GM10248 (cell line): Measurements from ENCODE around the gene DTX3.

ENCODE experiments used
- CTCF ChIA-PET: fragments of 300-600 bp; sonication (Branson Sonifier 250); formaldehyde crosslinking; extraction: SDS; loops from one replicate; lab custom pipeline; 2021; ENCODE audit warnings: antibody characterized with exemption; lab: Yijun Ruan, JAX
- POLR2A ChIA-PET: fragments of 350-650 bp; sonication (Branson Sonifier 250); formaldehyde crosslinking; extraction: SDS; loops from one replicate; lab custom pipeline; 2020; ENCODE audit warnings: antibody characterized with exemption; lab: Yijun Ruan, JAX
- DNase-seq: peaks from one replicate; pipeline ENCODE4 v3.0.0; 2012; ENCODE audit errors: extremely low spot score
- TF ChIP-seq, protein P1 (sequence below): IDR thresholded peaks from 2 replicates; pipeline ENCODE4 v1.5.1; 2012; ENCODE audit warnings: mild to moderate bottlenecking, low read depth; ENCODE audit errors: extremely low read depth, missing control alignments, control extremely low read depth

DTX3 gene

DNA sequence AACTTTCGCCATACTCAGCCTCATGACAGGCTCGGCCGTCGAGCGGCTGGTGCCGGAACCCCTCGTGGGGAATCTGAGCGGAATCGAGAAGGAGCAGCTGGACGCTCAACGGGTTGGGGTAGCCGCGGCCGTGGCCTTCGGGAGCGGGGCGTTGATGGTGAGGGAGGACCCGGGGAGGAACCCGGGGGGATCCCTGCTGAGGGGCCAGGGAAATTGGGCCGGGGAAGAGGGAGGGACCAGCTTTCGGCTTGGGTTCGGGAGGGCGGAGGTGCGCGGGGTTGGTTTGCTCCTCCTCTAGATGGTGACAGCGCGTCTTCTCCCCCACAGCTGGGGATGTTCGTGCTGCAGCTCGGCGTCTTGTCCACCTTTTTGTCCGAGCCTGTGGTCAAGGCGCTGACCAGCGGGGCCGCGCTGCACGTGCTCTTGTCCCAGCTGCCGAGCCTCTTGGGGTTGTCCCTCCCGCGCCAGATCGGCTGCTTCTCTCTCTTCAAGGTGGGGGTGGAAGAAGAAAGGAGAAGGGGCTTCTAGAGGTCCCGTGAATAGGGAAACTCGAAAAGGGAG lies 16.4 kb downstream of the DTX3 start:
- CTCF ChIA-PET: interaction anchor here (0.7 to 8.9 kb wide), 16 partner anchors 9 to 166 kb away, joined by 3 to 155 read pairs (median 6); partner anchors contain the start of genes ARHGEF25, B4GALNT1, GLI1 and INHBE
- POLR2A ChIA-PET: no interaction called here

DNA sequence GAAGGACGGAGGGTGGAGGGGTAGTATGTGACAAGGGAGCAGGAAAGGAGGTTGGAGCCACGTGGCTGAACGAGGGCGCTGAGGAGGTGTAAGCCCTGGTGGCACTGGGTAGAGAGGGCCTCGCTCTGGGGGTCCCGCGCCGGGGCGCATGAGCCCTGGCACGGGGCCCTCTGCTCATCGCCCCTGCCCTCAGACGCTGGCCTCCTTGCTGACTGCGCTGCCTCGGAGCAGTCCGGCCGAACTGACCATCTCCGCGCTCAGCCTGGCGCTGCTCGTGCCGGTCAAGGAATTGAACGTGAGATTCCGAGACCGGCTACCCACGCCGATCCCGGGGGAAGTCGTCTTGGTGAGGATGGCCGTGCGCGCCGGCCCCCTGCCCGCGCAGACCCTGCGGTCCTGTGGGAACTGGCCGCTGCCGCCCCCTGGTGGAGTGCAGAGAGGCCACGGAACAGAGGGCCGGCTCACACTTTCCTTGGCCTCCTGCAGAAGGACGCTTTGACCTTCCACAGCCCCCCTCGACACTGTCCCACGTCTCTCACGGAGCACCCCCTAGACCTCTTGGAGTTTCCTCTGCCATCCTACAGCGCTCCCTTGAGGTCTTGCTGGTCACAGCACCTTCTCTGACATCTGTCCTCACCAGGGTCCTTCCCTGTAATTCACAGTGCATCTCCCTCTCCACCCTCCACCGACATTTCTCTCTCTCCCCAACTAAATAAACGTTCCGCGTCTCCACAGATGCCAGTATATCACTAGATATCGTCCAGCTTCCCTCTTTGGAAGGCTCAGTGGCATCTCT lies 17.1 kb downstream of the DTX3 start:
- POLR2A ChIA-PET: no interaction called here
- TF ChIP-seq, protein P1, sequence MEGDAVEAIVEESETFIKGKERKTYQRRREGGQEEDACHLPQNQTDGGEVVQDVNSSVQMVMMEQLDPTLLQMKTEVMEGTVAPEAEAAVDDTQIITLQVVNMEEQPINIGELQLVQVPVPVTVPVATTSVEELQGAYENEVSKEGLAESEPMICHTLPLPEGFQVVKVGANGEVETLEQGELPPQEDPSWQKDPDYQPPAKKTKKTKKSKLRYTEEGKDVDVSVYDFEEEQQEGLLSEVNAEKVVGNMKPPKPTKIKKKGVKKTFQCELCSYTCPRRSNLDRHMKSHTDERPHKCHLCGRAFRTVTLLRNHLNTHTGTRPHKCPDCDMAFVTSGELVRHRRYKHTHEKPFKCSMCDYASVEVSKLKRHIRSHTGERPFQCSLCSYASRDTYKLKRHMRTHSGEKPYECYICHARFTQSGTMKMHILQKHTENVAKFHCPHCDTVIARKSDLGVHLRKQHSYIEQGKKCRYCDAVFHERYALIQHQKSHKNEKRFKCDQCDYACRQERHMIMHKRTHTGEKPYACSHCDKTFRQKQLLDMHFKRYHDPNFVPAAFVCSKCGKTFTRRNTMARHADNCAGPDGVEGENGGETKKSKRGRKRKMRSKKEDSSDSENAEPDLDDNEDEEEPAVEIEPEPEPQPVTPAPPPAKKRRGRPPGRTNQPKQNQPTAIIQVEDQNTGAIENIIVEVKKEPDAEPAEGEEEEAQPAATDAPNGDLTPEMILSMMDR: peak; percentile 95
- peak; percentile 83 for DNase-seq
- CTCF ChIA-PET: interaction anchor here (0.7 to 8.9 kb wide), 25 partner anchors 7 to 166 kb away, joined by 3 to 155 read pairs (median 5); partner anchors contain the start of genes ARHGEF25, CYP27B1, GLI1 and INHBE

More for the DNA sequence above, 16.4 kb downstream of the DTX3 start:
- TF ChIP-seq, protein P1: no peak
- peak; percentile 39 for DNase-seq

GRCh38 chr12:57622293-57623245 lies 17.9 kb downstream of the DTX3 start:
- DNase-seq: peak; percentile 16
- POLR2A ChIA-PET: no interaction called here
- CTCF ChIA-PET: interaction anchor here (0.7 to 8.9 kb wide), 22 partner anchors 8 to 170 kb away, joined by 3 to 155 read pairs (median 4); partner anchors contain the start of genes ARHGEF25, CYP27B1, GLI1 and PIP4K2C
- TF ChIP-seq, protein P1: no peak

DNA sequence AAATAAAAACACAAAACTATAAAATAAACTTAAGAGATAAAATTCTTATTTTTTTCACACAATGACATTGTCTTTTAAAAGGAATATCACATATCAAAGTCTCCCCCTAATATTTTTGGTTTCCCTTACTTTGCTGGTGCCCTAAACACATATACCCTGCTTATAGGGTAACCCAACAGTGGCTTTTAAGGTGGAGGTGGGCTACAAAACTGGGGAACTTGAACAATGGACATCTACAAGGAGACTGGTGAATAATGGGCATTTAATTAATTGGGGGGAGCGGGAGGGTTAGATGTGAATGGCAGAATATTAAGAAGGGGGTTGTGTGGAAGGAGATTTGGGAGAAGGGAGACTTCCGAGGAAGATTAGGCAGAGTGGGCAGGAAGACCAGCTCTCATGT lies 18.8 kb downstream of the DTX3 start:
- ChIA-PET POLR2A (no interaction called here), CTCF (interaction anchor here (1.4 to 8.9 kb wide), 8 partner anchors 9 to 170 kb away, joined by 3 to 155 read pairs (median 7); partner anchors contain the start of gene PIP4K2C)
- DNase-seq: no peak
- TF ChIP-seq, protein P1: no peak

GRCh38 chr12:57623811-57624390 lies 19.3 kb downstream of the DTX3 start:
- no peak for DNase-seq
- CTCF ChIA-PET: interaction anchor here (1.2 to 8.9 kb wide), 5 partner anchors 9 to 171 kb away, joined by 3 to 155 read pairs (median 6); partner anchors contain the start of gene B4GALNT1
- TF ChIP-seq, protein P1: no peak
- POLR2A ChIA-PET: no interaction called here
